GM23338 (cell line): ENCODE results near the gene HECTD1.

ENCODE experiments used
- CREB1 ChIP-seq: fragments of 250-450 bp; sonication (Bioruptor Pico); IDR thresholded peaks from 2 replicates; pipeline ENCODE4 v1.5.0; 2020; ENCODE audit warnings: low read depth, mild to moderate bottlenecking, moderate library complexity
- EZH2 ChIP-seq: fragments of 200-600 bp; sonication (generic); IDR thresholded peaks from one replicate; pipeline ENCODE4 v1.8.0; 2017; ENCODE audit warnings: antibody characterized with exemption, mild to moderate bottlenecking, low read depth; ENCODE audit not compliant: unreplicated experiment
- POLR2AphosphoS5 ChIP-seq: IDR thresholded peaks from 2 replicates; pipeline ENCODE4 v1.6.1; 2016; ENCODE audit warnings: antibody characterized with exemption, low read depth
- STAT1 ChIP-seq: IDR thresholded peaks from one replicate; pipeline ENCODE4 v1.6.1; 2016; ENCODE audit warnings: antibody characterized with exemption; ENCODE audit not compliant: unreplicated experiment
- TF ChIP-seq, protein P1 (sequence below), 2 experiments: fragments of 200-600 bp in 1 of 2; sonication (generic) in 1 of 2; conservative IDR thresholded peaks; 2 replicates each; pipeline versions ENCODE4 v1.5.1 to v1.6.1; 2016 to 2017; ENCODE audit warnings: antibody characterized with exemption in 2 of 2, low read depth in 2 of 2, mild to moderate bottlenecking in 2 of 2, moderate library complexity in 1 of 2
- TF ChIP-seq, protein P2 (sequence below): IDR thresholded peaks from one replicate; pipeline ENCODE4 v1.6.1; 2018; ENCODE audit warnings: antibody characterized with exemption; ENCODE audit not compliant: unreplicated experiment

DNA sequence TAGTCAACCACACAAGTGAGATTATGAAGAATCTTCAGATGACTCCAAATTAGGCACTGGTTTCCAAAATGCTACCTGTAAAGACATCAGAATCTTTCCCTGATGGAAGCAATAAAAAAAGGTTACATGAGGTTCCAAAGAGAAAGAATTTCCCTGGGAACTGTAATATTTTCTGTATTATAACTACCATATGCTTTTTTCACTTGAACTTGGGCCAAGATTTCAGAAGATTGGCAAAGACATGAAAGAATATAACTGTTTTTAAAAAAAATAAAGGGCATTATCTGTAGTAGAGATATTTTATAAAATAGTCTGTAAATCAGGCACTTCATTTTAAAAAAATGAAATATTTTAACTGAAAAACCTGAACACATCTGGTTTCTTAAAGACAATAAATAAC, 12.9 kb downstream of the HECTD1 start:
- TF ChIP-seq, protein P1, sequence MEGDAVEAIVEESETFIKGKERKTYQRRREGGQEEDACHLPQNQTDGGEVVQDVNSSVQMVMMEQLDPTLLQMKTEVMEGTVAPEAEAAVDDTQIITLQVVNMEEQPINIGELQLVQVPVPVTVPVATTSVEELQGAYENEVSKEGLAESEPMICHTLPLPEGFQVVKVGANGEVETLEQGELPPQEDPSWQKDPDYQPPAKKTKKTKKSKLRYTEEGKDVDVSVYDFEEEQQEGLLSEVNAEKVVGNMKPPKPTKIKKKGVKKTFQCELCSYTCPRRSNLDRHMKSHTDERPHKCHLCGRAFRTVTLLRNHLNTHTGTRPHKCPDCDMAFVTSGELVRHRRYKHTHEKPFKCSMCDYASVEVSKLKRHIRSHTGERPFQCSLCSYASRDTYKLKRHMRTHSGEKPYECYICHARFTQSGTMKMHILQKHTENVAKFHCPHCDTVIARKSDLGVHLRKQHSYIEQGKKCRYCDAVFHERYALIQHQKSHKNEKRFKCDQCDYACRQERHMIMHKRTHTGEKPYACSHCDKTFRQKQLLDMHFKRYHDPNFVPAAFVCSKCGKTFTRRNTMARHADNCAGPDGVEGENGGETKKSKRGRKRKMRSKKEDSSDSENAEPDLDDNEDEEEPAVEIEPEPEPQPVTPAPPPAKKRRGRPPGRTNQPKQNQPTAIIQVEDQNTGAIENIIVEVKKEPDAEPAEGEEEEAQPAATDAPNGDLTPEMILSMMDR (conservative IDR thresholded peaks at IDR 0.05; ENCODE audit: low read depth in 2 of 2) = no peak
- TF ChIP-seq EZH2 = no peak
- TF ChIP-seq POLR2AphosphoS5 = no peak
- no peak for TF ChIP-seq CREB1
- TF ChIP-seq, protein P2, sequence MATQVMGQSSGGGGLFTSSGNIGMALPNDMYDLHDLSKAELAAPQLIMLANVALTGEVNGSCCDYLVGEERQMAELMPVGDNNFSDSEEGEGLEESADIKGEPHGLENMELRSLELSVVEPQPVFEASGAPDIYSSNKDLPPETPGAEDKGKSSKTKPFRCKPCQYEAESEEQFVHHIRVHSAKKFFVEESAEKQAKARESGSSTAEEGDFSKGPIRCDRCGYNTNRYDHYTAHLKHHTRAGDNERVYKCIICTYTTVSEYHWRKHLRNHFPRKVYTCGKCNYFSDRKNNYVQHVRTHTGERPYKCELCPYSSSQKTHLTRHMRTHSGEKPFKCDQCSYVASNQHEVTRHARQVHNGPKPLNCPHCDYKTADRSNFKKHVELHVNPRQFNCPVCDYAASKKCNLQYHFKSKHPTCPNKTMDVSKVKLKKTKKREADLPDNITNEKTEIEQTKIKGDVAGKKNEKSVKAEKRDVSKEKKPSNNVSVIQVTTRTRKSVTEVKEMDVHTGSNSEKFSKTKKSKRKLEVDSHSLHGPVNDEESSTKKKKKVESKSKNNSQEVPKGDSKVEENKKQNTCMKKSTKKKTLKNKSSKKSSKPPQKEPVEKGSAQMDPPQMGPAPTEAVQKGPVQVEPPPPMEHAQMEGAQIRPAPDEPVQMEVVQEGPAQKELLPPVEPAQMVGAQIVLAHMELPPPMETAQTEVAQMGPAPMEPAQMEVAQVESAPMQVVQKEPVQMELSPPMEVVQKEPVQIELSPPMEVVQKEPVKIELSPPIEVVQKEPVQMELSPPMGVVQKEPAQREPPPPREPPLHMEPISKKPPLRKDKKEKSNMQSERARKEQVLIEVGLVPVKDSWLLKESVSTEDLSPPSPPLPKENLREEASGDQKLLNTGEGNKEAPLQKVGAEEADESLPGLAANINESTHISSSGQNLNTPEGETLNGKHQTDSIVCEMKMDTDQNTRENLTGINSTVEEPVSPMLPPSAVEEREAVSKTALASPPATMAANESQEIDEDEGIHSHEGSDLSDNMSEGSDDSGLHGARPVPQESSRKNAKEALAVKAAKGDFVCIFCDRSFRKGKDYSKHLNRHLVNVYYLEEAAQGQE = no peak
- no peak for TF ChIP-seq STAT1
